ENCODE results near the gene BCL7A. TPM values are rescaled to one million over a fixed set of nuclear protein-coding genes. Genes with fewer than 3 reads are reported as not detected.
A peak's percentile ranks its signal among the peaks of the same experiment; 100 is the strongest.

BCL7A gene
- total and polyA plus RNA-seq, 7 donors, result 3.6 to 14.3 (median 11.3) TPM

DNA sequence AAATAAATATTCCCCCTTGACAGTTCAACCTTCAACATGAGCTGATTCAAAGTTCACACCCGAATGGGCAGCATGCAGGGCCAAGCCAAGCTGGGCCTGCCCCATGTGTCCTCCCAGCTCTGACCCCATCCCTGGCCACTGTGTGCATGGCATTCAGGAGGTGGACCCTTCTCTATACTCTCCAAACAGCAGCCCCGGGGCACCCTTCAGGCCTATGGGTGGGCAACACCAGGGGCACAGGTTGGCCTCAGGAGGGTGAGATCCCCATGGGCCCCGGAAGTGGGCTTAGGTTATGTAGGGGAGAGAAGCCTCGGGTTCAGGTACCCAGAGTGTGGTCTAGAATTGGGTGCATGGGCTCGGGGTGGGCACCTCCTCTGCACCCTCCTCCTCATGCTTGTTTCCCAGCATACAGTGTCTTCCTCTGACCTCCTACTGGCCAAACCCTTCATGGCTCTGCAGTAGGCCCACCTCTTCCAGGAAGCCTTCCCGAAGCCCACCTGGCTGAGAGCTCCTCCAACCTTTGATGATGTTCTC is 31.5 kb upstream of the BCL7A start:
- intact Hi-C loops (cut with DNase I), result no loop called here
- ATAC-seq (no peak), DNase-seq (no peak)
- Histone ChIP-seq H3K36me3 (ENCODE audit: insufficient read depth in 1 of 2, low read depth in 1 of 2) (no peaks in the 10 kb centered on the region), H3K27me3 (ENCODE audit: insufficient read depth in 3 of 3, low read length in 2 of 3) (no peaks in the 10 kb centered on the region), H3K27ac (no peak overlapping the region), H3K9me3 (no peaks in the 10 kb centered on the region), H3K4me1 (no peaks in the 10 kb centered on the region), H3K4me3 (no peak overlapping the region)
- 95 to 96% (median 95%) methylated on average over 6 of the region's 6 CpGs for WGBS, 3 donors
- TF ChIP-seq, protein P1, sequence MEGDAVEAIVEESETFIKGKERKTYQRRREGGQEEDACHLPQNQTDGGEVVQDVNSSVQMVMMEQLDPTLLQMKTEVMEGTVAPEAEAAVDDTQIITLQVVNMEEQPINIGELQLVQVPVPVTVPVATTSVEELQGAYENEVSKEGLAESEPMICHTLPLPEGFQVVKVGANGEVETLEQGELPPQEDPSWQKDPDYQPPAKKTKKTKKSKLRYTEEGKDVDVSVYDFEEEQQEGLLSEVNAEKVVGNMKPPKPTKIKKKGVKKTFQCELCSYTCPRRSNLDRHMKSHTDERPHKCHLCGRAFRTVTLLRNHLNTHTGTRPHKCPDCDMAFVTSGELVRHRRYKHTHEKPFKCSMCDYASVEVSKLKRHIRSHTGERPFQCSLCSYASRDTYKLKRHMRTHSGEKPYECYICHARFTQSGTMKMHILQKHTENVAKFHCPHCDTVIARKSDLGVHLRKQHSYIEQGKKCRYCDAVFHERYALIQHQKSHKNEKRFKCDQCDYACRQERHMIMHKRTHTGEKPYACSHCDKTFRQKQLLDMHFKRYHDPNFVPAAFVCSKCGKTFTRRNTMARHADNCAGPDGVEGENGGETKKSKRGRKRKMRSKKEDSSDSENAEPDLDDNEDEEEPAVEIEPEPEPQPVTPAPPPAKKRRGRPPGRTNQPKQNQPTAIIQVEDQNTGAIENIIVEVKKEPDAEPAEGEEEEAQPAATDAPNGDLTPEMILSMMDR (IDR thresholded peaks at IDR 0.05), result no peak

DNA sequence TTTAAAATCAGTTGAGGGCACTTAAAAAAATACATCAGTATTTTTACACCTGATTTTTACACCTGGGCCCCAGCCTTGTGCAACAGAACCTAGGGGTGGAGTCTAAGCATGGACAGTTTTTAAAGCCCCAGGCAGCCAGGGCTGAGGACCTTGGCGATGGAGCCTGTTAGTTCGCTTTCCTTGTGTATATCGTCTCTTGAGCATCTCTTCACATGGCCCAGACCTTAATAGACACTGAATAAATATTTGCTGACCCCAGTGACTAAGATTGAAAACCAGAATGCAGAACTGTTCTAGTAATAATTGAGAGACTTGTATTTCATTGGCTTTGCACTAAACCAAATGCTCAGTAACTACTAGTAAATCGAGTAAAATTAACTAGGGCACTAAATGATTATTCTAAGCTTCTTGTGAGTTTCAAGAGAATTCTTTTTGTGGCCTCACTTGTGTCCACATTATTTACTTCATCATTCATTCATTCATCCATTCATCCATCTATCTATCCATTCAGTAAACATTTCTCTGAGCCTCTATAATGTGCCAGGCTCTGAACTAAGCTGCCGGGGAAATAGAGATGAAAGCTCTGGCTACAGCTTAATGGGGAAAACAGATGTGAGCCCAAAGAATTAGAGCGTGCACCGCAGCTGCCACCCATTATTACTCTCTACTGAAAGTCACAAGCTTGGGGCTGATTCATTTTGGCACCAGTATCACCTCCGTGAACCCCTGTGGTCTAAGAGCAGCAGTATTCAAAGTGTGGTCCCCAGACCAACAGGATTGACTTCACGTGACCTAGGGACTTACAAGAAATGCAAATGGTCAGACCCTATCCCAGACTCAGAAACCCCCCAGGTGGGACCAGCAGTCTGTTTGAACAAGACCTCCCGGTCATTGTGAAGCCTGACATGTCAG is 30.7 kb upstream of the BCL7A start:
- ATAC-seq, result no peak
- no peaks in the 10 kb centered on the region for H3K4me1 ChIP-seq
- TF ChIP-seq, protein P1 (IDR thresholded peaks at IDR 0.05), result no peak
- H3K9me3 ChIP-seq, result no peaks in the 10 kb centered on the region
- intact Hi-C loops (cut with DNase I), result no loop called here
- no peak overlapping the region for H3K27ac ChIP-seq
- no peak overlapping the region for H3K4me3 ChIP-seq
- 55 to 66% (median 57%) methylated on average over 10 of the region's 10 CpGs for WGBS, 3 donors
- no peaks in the 10 kb centered on the region for H3K36me3 ChIP-seq (ENCODE audit: insufficient read depth in 1 of 2, low read depth in 1 of 2)
- DNase-seq, result no peak
- no peaks in the 10 kb centered on the region for H3K27me3 ChIP-seq (ENCODE audit: insufficient read depth in 3 of 3, low read length in 2 of 3)

DNA sequence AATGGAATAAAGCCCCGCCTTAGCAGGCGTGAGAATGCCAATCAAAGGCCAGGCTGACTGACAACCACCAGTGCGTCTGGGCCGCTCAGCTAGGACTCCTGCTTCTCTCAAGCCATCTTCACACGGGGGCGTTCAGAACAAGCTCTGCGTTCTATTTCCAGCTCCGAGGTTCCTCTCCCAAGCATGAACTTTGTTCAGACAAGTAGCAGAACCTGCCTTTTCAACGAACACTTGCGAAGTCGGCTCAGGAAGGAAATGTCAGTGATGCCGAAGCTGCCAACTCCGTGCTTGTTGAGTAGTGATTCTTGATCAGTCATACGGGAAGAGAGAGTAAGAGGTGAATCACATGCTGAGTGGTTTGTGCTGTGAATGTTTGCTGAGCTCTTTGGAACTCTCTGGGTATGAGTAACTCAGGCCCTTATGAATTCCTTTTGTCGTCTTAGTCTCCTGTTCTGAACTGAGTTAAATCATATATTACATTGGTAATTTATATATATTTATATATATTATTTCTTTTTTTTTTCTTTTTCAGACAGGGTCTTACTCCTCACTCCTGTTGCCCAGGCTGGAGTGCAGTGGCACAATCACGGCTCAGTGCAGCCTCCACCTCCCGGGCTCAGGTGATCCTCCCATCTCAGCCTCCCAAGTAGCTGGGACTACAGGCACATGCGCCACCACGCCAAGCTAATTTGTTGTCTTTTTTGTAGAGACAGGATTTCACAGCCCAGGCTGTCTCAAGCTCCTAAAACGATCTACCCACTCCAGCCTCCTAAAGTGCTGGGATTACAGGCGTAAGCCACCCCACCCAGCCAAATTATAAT is 29.4 kb upstream of the BCL7A start:
- H3K27ac ChIP-seq, result no peak overlapping the region
- DNase-seq (no peak), ATAC-seq (peak in 2 of 4 donors; percentile 37 to 54)
- H3K27me3 ChIP-seq (ENCODE audit: insufficient read depth in 3 of 3, low read length in 2 of 3), result no peaks in the 10 kb centered on the region
- H3K9me3 ChIP-seq, result no peaks in the 10 kb centered on the region
- 81 to 82% (median 81%) methylated on average over 21 of the region's 21 CpGs for WGBS, 3 donors
- H3K4me3 ChIP-seq, result no peak overlapping the region
- TF ChIP-seq, protein P1 (IDR thresholded peaks at IDR 0.05), result no peak
- no peaks in the 10 kb centered on the region for H3K36me3 ChIP-seq (ENCODE audit: insufficient read depth in 1 of 2, low read depth in 1 of 2)
- H3K4me1 ChIP-seq, result no peaks in the 10 kb centered on the region
- intact Hi-C loops (cut with DNase I), result no loop called here

DNA sequence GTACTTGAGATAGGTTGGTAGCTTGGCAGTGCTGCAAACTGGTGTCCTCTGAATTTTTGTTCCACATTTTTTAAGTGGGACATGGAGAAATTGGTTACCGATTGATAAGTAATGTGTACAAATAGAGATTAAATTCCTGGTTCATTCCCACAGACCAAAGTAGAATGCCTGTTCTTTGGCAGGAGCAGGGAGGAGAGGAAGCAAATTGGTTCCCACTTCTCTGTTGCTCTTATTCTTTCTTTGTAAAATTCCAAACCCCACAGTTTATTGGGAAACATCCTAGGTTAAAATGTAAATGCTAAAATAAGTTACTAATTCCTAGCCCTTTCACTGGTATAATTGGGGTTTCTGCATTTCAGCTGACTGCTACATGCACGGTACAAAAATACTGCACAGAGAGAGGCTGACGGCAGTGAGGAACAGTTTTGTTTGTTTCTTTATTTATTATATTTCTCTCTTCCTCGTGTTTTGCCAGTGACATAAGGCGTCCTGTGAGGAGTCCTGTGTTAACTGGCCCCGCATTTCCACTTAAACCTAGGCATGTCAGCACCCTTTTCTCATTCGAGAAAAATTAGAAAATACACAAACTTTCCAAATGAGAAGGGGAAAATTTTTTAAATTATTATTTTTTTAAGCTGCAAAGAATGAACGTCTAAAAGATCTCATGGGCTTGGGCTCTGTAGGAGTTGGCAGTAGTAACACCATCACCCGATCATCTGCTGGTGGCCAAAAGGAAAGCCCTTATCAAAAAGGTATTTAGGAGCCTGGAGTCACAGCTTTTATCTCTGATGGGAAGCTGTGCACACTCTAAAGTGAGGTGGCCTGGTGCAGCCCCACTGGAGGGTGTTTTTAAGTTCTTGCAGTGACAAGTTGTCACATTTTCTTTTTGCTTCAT is 25.4 kb upstream of the BCL7A start:
- ATAC-seq, result no peak
- 65 to 67% (median 66%) methylated on average over 9 of the region's 9 CpGs for WGBS, 3 donors
- TF ChIP-seq, protein P1 (IDR thresholded peaks at IDR 0.05), result no peak
- H3K36me3 ChIP-seq (ENCODE audit: insufficient read depth in 1 of 2, low read depth in 1 of 2), result no peaks in the 10 kb centered on the region
- H3K4me1 ChIP-seq, result no peaks in the 10 kb centered on the region
- H3K9me3 ChIP-seq, result no peaks in the 10 kb centered on the region
- intact Hi-C loops (cut with DNase I), result no loop called here
- no peak overlapping the region for H3K4me3 ChIP-seq
- DNase-seq, result no peak
- H3K27me3 ChIP-seq (ENCODE audit: insufficient read depth in 3 of 3, low read length in 2 of 3), result no peaks in the 10 kb centered on the region
- no peak overlapping the region for H3K27ac ChIP-seq
